ENCODE data around the gene CREBBP.

- TF ChIP-seq CTCF (IDR thresholded peaks at IDR 0.05) (no peak), POLR2A (IDR thresholded peaks at IDR 0.05) (no peak)
Measured at GRCh38 chr16:3858801-3859200, 21.7 kb downstream of the CREBBP start.
